HG03095 (cell line): ENCODE data around the gene CHD3.

Source experiments
- ATAC-seq: cut with Tn5 transposase; IDR thresholded peaks from one replicate; pipeline ENCODE4 v1.9.1; 2021; ENCODE audit warnings: moderate library complexity; ENCODE audit not compliant: unreplicated experiment

Gene CHD3

GRCh38 chr17:7864995-7865650, 23.5 kb upstream of the CHD3 start:
- no peak for ATAC-seq

GRCh38 chr17:7867881-7868329, 20.7 kb upstream of the CHD3 start:
- ATAC-seq: no peak

- no peak for ATAC-seq
Measured at GRCh38 chr17:7873051-7873450, 15.5 kb upstream of the CHD3 start.

GRCh38 chr17:7875804-7876370, 12.7 kb upstream of the CHD3 start:
- ATAC-seq: no peak

- no peak for ATAC-seq
Measured at GRCh38 chr17:7878234-7878633, 10.4 kb upstream of the CHD3 start.

GRCh38 chr17:7880076-7880868, 8.3 kb upstream of the CHD3 start:
- ATAC-seq: no peak

GRCh38 chr17:7881276-7882054, 7.1 kb upstream of the CHD3 start:
- ATAC-seq: no peak

GRCh38 chr17:7882068-7882467, 6.5 kb upstream of the CHD3 start:
- no peak for ATAC-seq

- ATAC-seq: no peak
Measured at GRCh38 chr17:7882629-7883028, 6.0 kb upstream of the CHD3 start.

GRCh38 chr17:7883781-7884386, 4.7 kb upstream of the CHD3 start:
- no peak for ATAC-seq

GRCh38 chr17:7884581-7885366, 3.8 kb upstream of the CHD3 start:
- ATAC-seq: no peak

- no peak for ATAC-seq
Measured at GRCh38 chr17:7885367-7886226, 3.0 kb upstream of the CHD3 start.

GRCh38 chr17:7886227-7887037, 2.2 kb upstream of the CHD3 start:
- no peak for ATAC-seq

GRCh38 chr17:7887038-7887481, 1.5 kb upstream of the CHD3 start:
- no peak for ATAC-seq

GRCh38 chr17:7887482-7888183, 956 bp upstream of the CHD3 start:
- no peak for ATAC-seq

- no peak for ATAC-seq
Measured at GRCh38 chr17:7889166-7889955, 772 bp downstream of the CHD3 start.
